ENCODE measurements around the gene VPS72. TPM values are rescaled to one million over a fixed set of nuclear protein-coding genes. Genes with fewer than 3 reads are reported as not detected.

The VPS72 gene
- total and polyA plus RNA-seq, 2 donors = 32.1 to 44.4 TPM

- H3K4me1 ChIP-seq (ENCODE audit: insufficient read depth) = no peaks in the 10 kb centered on the region
- H3K27ac ChIP-seq (ENCODE audit: low read depth) = no peak overlapping the region
- 10% methylated on average over 43 of the region's 43 CpGs for WGBS
- H3K4me3 ChIP-seq (ENCODE audit: low read depth, low read length) = peak overlapping the region; percentile 68
- DNase-seq (ENCODE audit: extremely low spot score) = no peak
- H3K36me3 ChIP-seq (ENCODE audit: insufficient read depth) = peaks cover 3% of the 10 kb centered on the region
Observed at GRCh38 chr1:151145304-151146071, 44.5 kb downstream of the VPS72 start.

- DNase-seq (ENCODE audit: extremely low spot score) = no peak
Observed at GRCh38 chr1:151144474-151145303, 45.3 kb downstream of the VPS72 start.

GRCh38 chr1:151143986-151144385, 46.0 kb downstream of the VPS72 start:
- Histone ChIP-seq H3K4me3 (ENCODE audit: low read depth, low read length) (no peak overlapping the region), H3K4me1 (ENCODE audit: insufficient read depth) (no peaks in the 10 kb centered on the region), H3K27ac (ENCODE audit: low read depth) (no peak overlapping the region), H3K36me3 (ENCODE audit: insufficient read depth) (peaks cover 3% of the 10 kb centered on the region)
- WGBS = 55% methylated on average over 5 of the region's 5 CpGs
- DNase-seq (ENCODE audit: extremely low spot score) = no peak

More at GRCh38 chr1:151144474-151145303, 45.3 kb downstream of the VPS72 start:
- peaks cover 3% of the 10 kb centered on the region for H3K36me3 ChIP-seq (ENCODE audit: insufficient read depth)
- H3K27ac ChIP-seq (ENCODE audit: low read depth) = no peak overlapping the region
- H3K4me1 ChIP-seq (ENCODE audit: insufficient read depth) = no peaks in the 10 kb centered on the region
- WGBS = 50% methylated on average over 7 of the region's 7 CpGs
- H3K4me3 ChIP-seq (ENCODE audit: low read depth, low read length) = no peak overlapping the region

GRCh38 chr1:151143057-151143435, 47.0 kb downstream of the VPS72 start:
- no peak overlapping the region for H3K4me3 ChIP-seq (ENCODE audit: low read depth, low read length)
- H3K4me1 ChIP-seq (ENCODE audit: insufficient read depth) = no peaks in the 10 kb centered on the region
- peaks cover 3% of the 10 kb centered on the region for H3K36me3 ChIP-seq (ENCODE audit: insufficient read depth)
- WGBS = 56% methylated on average over 7 of the region's 7 CpGs
- no peak overlapping the region for H3K27ac ChIP-seq (ENCODE audit: low read depth)
- DNase-seq (ENCODE audit: extremely low spot score) = no peak

GRCh38 chr1:151142411-151143056, 47.5 kb downstream of the VPS72 start:
- Histone ChIP-seq H3K4me3 (ENCODE audit: low read depth, low read length) (no peak overlapping the region), H3K27ac (ENCODE audit: low read depth) (no peak overlapping the region)

GRCh38 chr1:151137789-151138188, 52.2 kb downstream of the VPS72 start:
- H3K36me3 ChIP-seq (ENCODE audit: insufficient read depth) = peaks cover 3% of the 10 kb centered on the region
- no peaks in the 10 kb centered on the region for H3K4me1 ChIP-seq (ENCODE audit: insufficient read depth)
- WGBS = 93% methylated on average over 7 of the region's 7 CpGs
- H3K4me3 ChIP-seq (ENCODE audit: low read depth, low read length) = no peak overlapping the region
- DNase-seq (ENCODE audit: extremely low spot score) = no peak
- no peak overlapping the region for H3K27ac ChIP-seq (ENCODE audit: low read depth)

More at GRCh38 chr1:151142411-151143056, 47.5 kb downstream of the VPS72 start:
- 84% methylated on average over 5 of the region's 5 CpGs for WGBS
- DNase-seq (ENCODE audit: extremely low spot score) = no peak
- H3K4me1 ChIP-seq (ENCODE audit: insufficient read depth) = no peaks in the 10 kb centered on the region
- H3K36me3 ChIP-seq (ENCODE audit: insufficient read depth) = peaks cover 3% of the 10 kb centered on the region

GRCh38 chr1:151135433-151136385, 54.3 kb downstream of the VPS72 start:
- no peak overlapping the region for H3K27ac ChIP-seq (ENCODE audit: low read depth)
- no peaks in the 10 kb centered on the region for H3K4me1 ChIP-seq (ENCODE audit: insufficient read depth)
- no peak overlapping the region for H3K4me3 ChIP-seq (ENCODE audit: low read depth, low read length)
- WGBS = 90% methylated on average over 12 of the region's 12 CpGs
- DNase-seq (ENCODE audit: extremely low spot score) = no peak
- H3K36me3 ChIP-seq (ENCODE audit: insufficient read depth) = no peaks in the 10 kb centered on the region

GRCh38 chr1:151134991-151135390, 55.0 kb downstream of the VPS72 start:
- DNase-seq (ENCODE audit: extremely low spot score) = no peak
- Histone ChIP-seq H3K4me1 (ENCODE audit: insufficient read depth) (no peaks in the 10 kb centered on the region), H3K36me3 (ENCODE audit: insufficient read depth) (no peaks in the 10 kb centered on the region), H3K4me3 (ENCODE audit: low read depth, low read length) (no peak overlapping the region), H3K27ac (ENCODE audit: low read depth) (no peak overlapping the region)
- 94% methylated on average over 7 of the region's 7 CpGs for WGBS

GRCh38 chr1:151134396-151134795, 55.6 kb downstream of the VPS72 start:
- Histone ChIP-seq H3K36me3 (ENCODE audit: insufficient read depth) (no peaks in the 10 kb centered on the region), H3K4me3 (ENCODE audit: low read depth, low read length) (no peak overlapping the region), H3K27ac (ENCODE audit: low read depth) (no peak overlapping the region), H3K4me1 (ENCODE audit: insufficient read depth) (no peaks in the 10 kb centered on the region)
- no peak for DNase-seq (ENCODE audit: extremely low spot score)
- 87% methylated on average over 3 of the region's 3 CpGs for WGBS

GRCh38 chr1:151133018-151133806, 56.8 kb downstream of the VPS72 start:
- no peaks in the 10 kb centered on the region for H3K4me1 ChIP-seq (ENCODE audit: insufficient read depth)
- H3K27ac ChIP-seq (ENCODE audit: low read depth) = no peak overlapping the region
- DNase-seq (ENCODE audit: extremely low spot score) = no peak
- no peak overlapping the region for H3K4me3 ChIP-seq (ENCODE audit: low read depth, low read length)
- H3K36me3 ChIP-seq (ENCODE audit: insufficient read depth) = no peaks in the 10 kb centered on the region
- 75% methylated on average over 65 of the region's 65 CpGs for WGBS

GRCh38 chr1:151132335-151133017, 57.5 kb downstream of the VPS72 start:
- 65% methylated on average over 74 of the region's 74 CpGs for WGBS
- no peaks in the 10 kb centered on the region for H3K4me1 ChIP-seq (ENCODE audit: insufficient read depth)
- no peak overlapping the region for H3K27ac ChIP-seq (ENCODE audit: low read depth)
- no peak for DNase-seq (ENCODE audit: extremely low spot score)
- peak overlapping the region; percentile 5 for H3K4me3 ChIP-seq (ENCODE audit: low read depth, low read length)
- no peaks in the 10 kb centered on the region for H3K36me3 ChIP-seq (ENCODE audit: insufficient read depth)
